ENCODE data around the gene COPS8. TPM values are rescaled to one million over a fixed set of nuclear protein-coding genes. Genes with fewer than 3 reads are reported as not detected.

Gene COPS8
- total RNA-seq, 1 experiment from 2014 or later: 280 TPM

- no peak overlapping the region for H3K4me3 ChIP-seq
- DNase-seq (ENCODE audit: low read depth in 1 of 2, low spot score in 2 of 2): no peak
- H3K9me3 ChIP-seq (replicated peaks): no peaks in the 10 kb centered on the region
- H3K4me1 ChIP-seq (replicated peaks): peaks cover 19% of the 10 kb centered on the region
- no peak overlapping the region for H3K27ac ChIP-seq
- H3K36me3 ChIP-seq: no peaks in the 10 kb centered on the region
- H3K27me3 ChIP-seq (replicated peaks): no peaks in the 10 kb centered on the region
These were observed 11.3 kb upstream of the COPS8 start for GRCh38 chr2:237074211-237074993.

- no peak for DNase-seq (ENCODE audit: low read depth in 1 of 2, low spot score in 2 of 2)
- Histone ChIP-seq H3K4me1 (replicated peaks) (peaks cover 19% of the 10 kb centered on the region), H3K36me3 (no peaks in the 10 kb centered on the region), H3K9me3 (replicated peaks) (no peaks in the 10 kb centered on the region), H3K27ac (no peak overlapping the region), H3K27me3 (replicated peaks) (no peaks in the 10 kb centered on the region), H3K4me3 (no peak overlapping the region)
These were observed 9.7 kb upstream of the COPS8 start for GRCh38 chr2:237075749-237076599.

- Histone ChIP-seq H3K9me3 (replicated peaks) (no peaks in the 10 kb centered on the region), H3K4me1 (replicated peaks) (peaks cover 3% of the 10 kb centered on the region; the same call in 1 of the 2 replicates), H3K4me3 (no peak overlapping the region), H3K27me3 (replicated peaks) (no peaks in the 10 kb centered on the region), H3K27ac (no peak overlapping the region), H3K36me3 (peaks cover 4% of the 10 kb centered on the region; the same call in 1 of the 2 replicates)
- DNase-seq (ENCODE audit: low read depth in 1 of 2, low spot score in 2 of 2): no peak
These were observed 4.1 kb upstream of the COPS8 start for GRCh38 chr2:237081596-237081995.

- Histone ChIP-seq H3K4me1 (replicated peaks) (0 out of 2 replicates have a peak, but pooled peaks cover 3% of the 10 kb centered on the region), H3K27ac (no peak overlapping the region), H3K4me3 (no peak overlapping the region), H3K9me3 (replicated peaks) (no peaks in the 10 kb centered on the region), H3K27me3 (replicated peaks) (no peaks in the 10 kb centered on the region), H3K36me3 (peaks cover 7% of the 10 kb centered on the region)
- DNase-seq (ENCODE audit: low read depth in 1 of 2, low spot score in 2 of 2): no peak
These were observed 2.7 kb upstream of the COPS8 start for GRCh38 chr2:237083026-237083425.

GRCh38 chr2:237084444-237084843, 1.2 kb upstream of the COPS8 start:
- no peak overlapping the region; the same call in 1 of the 2 replicates for H3K4me3 ChIP-seq
- H3K36me3 ChIP-seq: peaks cover 17% of the 10 kb centered on the region
- no peak overlapping the region for H3K27ac ChIP-seq
- H3K27me3 ChIP-seq (replicated peaks): no peaks in the 10 kb centered on the region
- DNase-seq (ENCODE audit: low read depth in 1 of 2, low spot score in 2 of 2): no peak
- H3K9me3 ChIP-seq (replicated peaks): no peaks in the 10 kb centered on the region
- 0 out of 2 replicates have a peak, but pooled peaks cover 3% of the 10 kb centered on the region for H3K4me1 ChIP-seq (replicated peaks)

- Histone ChIP-seq H3K27me3 (replicated peaks) (no peaks in the 10 kb centered on the region), H3K36me3 (peaks cover 74% of the 10 kb centered on the region), H3K4me3 (no peak overlapping the region), H3K9me3 (replicated peaks) (no peaks in the 10 kb centered on the region), H3K27ac (no peak overlapping the region), H3K4me1 (replicated peaks) (peaks cover 14% of the 10 kb centered on the region)
- DNase-seq (ENCODE audit: low read depth in 1 of 2, low spot score in 2 of 2): no peak
These were observed 5.2 kb downstream of the COPS8 start for GRCh38 chr2:237090906-237091305.

GRCh38 chr2:237091779-237092436, 6.2 kb downstream of the COPS8 start:
- Histone ChIP-seq H3K36me3 (peaks cover 81% of the 10 kb centered on the region), H3K27ac (no peak overlapping the region), H3K4me1 (replicated peaks) (peaks cover 24% of the 10 kb centered on the region), H3K4me3 (no peak overlapping the region), H3K27me3 (replicated peaks) (no peaks in the 10 kb centered on the region), H3K9me3 (replicated peaks) (no peaks in the 10 kb centered on the region)
- DNase-seq (ENCODE audit: low read depth in 1 of 2, low spot score in 2 of 2): no peak

- no peaks in the 10 kb centered on the region for H3K27me3 ChIP-seq (replicated peaks)
- no peaks in the 10 kb centered on the region for H3K9me3 ChIP-seq (replicated peaks)
- H3K36me3 ChIP-seq: peaks cover 81% of the 10 kb centered on the region
- no peak overlapping the region for H3K4me3 ChIP-seq
- H3K27ac ChIP-seq: no peak overlapping the region
- DNase-seq (ENCODE audit: low read depth in 1 of 2, low spot score in 2 of 2): no peak
- peaks cover 30% of the 10 kb centered on the region for H3K4me1 ChIP-seq (replicated peaks)
These were observed 6.8 kb downstream of the COPS8 start for GRCh38 chr2:237092506-237092905.

GRCh38 chr2:237092920-237093781, 7.5 kb downstream of the COPS8 start:
- H3K27ac ChIP-seq: no peak overlapping the region
- H3K4me3 ChIP-seq: no peak overlapping the region
- peaks cover 36% of the 10 kb centered on the region for H3K4me1 ChIP-seq (replicated peaks)
- peak in 1 of 2 experiments; percentile 44 for DNase-seq (ENCODE audit: low read depth in 1 of 2, low spot score in 2 of 2)
- H3K36me3 ChIP-seq: peaks cover 83% of the 10 kb centered on the region
- H3K9me3 ChIP-seq (replicated peaks): no peaks in the 10 kb centered on the region
- no peaks in the 10 kb centered on the region for H3K27me3 ChIP-seq (replicated peaks)

- peaks cover 44% of the 10 kb centered on the region for H3K4me1 ChIP-seq (replicated peaks)
- H3K27ac ChIP-seq: peak overlapping the region; percentile 93
- H3K36me3 ChIP-seq: peaks cover 82% of the 10 kb centered on the region
- no peak overlapping the region for H3K4me3 ChIP-seq
- no peak for DNase-seq (ENCODE audit: low read depth in 1 of 2, low spot score in 2 of 2)
- no peaks in the 10 kb centered on the region for H3K27me3 ChIP-seq (replicated peaks)
- H3K9me3 ChIP-seq (replicated peaks): no peaks in the 10 kb centered on the region
These were observed 10.5 kb downstream of the COPS8 start for GRCh38 chr2:237096201-237096600.

- peak; percentile 60 to 74 for DNase-seq (ENCODE audit: low read depth in 1 of 2, low spot score in 2 of 2)
These were observed 11.2 kb downstream of the COPS8 start for GRCh38 chr2:237096911-237097310.

GRCh38 chr2:237097326-237097910, 11.7 kb downstream of the COPS8 start:
- no peaks in the 10 kb centered on the region for H3K9me3 ChIP-seq (replicated peaks)
- peaks cover 44% of the 10 kb centered on the region for H3K4me1 ChIP-seq (replicated peaks)
- H3K36me3 ChIP-seq: peaks cover 83% of the 10 kb centered on the region
- no peak overlapping the region for H3K4me3 ChIP-seq
- H3K27ac ChIP-seq: peak overlapping the region; percentile 93
- H3K27me3 ChIP-seq (replicated peaks): no peaks in the 10 kb centered on the region
- DNase-seq (ENCODE audit: low read depth in 1 of 2, low spot score in 2 of 2): no peak

More at GRCh38 chr2:237096911-237097310, 11.2 kb downstream of the COPS8 start:
- Histone ChIP-seq H3K36me3 (peaks cover 83% of the 10 kb centered on the region), H3K4me1 (replicated peaks) (peaks cover 44% of the 10 kb centered on the region), H3K27me3 (replicated peaks) (no peaks in the 10 kb centered on the region), H3K9me3 (replicated peaks) (no peaks in the 10 kb centered on the region), H3K27ac (peak overlapping the region; percentile 93), H3K4me3 (no peak overlapping the region)

Data from SJSA1 (cell line).